22Rv1 (cell line): ENCODE data around the gene PROM1.

Experiments used
- H3K27ac ChIP-seq: fragments of 450-650 bp; 2 replicates; pipeline ENCODE4 v1.5.1; 2017
- ZFX ChIP-seq: fragments of 450-650 bp; IDR thresholded peaks from 2 replicates; pipeline ENCODE4 v1.6.1; 2017; ENCODE audit warnings: antibody characterized with exemption, borderline replicate concordance
- TF ChIP-seq, protein P1 (sequence below): fragments of 450-650 bp; IDR thresholded peaks from 2 replicates; pipeline ENCODE4 v1.5.1; 2017; ENCODE audit warnings: mild to moderate bottlenecking

PROM1 gene

DNA sequence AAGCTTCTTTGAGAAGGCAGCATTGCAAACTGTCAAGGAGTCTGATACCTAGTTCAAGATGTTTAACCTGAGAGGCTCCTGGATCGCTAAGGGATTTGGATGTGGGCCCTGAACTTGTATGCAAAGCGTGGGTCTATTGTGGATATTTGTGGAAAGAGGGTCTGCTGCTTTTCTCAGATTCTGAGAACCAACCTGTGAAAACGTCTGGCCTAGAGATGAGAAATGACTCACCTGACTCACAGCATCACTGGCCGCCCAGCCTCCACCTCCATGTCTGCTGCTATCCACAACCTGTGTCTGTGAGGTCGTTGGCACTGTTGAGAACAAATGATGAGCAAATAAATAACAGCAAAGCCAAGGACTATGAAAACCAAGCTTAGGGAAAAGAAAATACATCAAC, 33.3 kb upstream of the PROM1 start:
- no peak for TF ChIP-seq ZFX
- TF ChIP-seq, protein P1, sequence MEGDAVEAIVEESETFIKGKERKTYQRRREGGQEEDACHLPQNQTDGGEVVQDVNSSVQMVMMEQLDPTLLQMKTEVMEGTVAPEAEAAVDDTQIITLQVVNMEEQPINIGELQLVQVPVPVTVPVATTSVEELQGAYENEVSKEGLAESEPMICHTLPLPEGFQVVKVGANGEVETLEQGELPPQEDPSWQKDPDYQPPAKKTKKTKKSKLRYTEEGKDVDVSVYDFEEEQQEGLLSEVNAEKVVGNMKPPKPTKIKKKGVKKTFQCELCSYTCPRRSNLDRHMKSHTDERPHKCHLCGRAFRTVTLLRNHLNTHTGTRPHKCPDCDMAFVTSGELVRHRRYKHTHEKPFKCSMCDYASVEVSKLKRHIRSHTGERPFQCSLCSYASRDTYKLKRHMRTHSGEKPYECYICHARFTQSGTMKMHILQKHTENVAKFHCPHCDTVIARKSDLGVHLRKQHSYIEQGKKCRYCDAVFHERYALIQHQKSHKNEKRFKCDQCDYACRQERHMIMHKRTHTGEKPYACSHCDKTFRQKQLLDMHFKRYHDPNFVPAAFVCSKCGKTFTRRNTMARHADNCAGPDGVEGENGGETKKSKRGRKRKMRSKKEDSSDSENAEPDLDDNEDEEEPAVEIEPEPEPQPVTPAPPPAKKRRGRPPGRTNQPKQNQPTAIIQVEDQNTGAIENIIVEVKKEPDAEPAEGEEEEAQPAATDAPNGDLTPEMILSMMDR: no peak
- H3K27ac ChIP-seq: no peak overlapping the region

DNA sequence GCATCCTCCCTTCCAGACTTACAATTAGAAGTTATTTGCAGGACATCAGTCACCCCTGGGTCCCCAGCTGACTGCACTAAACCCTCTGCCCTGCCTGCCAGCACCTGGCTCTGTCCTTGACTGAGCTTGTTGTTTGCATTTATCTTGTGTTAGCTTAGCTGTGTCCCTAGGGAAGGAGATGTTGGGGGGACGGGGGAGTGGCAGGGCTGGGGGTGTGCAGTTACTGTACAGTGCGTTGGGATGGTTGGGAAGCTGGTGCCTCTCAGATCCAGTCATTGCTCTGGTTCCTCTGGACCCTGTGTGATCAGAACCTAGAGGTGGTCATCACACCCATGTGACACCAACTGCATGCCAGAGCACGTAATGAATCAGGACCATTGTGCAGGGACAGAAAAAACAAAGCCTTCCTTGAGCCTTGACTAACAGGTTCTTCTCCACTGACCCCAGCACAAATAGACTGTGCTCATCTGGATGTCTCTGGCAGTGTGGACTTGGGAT, 32.7 kb upstream of the PROM1 start:
- H3K27ac ChIP-seq: no peak overlapping the region
- TF ChIP-seq, protein P1: no peak
- no peak for TF ChIP-seq ZFX

DNA sequence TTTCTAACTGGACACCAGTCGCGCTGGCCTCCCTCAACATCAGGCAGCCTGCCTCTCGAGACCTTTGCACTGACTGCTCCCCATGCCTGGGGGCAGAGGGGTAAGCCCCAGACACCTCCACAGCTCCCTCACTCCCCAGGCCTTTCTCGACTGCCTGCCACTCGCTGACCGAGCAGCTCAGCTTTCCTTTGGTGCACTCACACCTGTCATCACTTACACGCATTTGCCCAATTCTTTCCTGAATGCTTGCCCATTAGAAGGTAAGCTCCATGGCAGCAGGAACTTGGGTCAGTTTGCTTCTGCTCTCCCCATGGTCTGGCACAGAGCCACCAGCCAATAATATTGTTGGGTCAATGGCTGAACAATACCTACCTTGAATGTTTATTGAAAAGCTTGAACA, 32.2 kb upstream of the PROM1 start:
- TF ChIP-seq, protein P1: no peak
- TF ChIP-seq ZFX: no peak
- no peak overlapping the region for H3K27ac ChIP-seq

DNA sequence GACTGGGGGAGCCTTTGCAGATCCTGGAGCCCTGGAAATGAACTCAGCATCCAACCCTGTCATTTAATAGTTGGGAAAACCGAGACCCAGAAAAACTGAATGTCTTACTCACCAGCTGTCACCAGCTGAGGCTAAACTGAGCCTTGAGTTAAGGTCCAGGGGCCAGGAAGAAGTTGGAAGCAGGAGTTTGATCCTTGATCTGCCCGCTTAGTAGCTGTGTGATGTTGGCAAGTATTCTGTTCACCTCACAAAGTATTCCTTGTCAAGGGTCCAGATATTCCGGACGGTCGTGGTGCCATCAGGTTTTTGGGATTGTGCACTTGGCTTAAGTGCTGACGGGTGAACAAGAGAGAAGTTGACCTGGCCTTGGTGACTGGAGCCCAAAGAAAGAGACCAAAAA, 30.7 kb upstream of the PROM1 start:
- H3K27ac ChIP-seq: no peak overlapping the region
- TF ChIP-seq, protein P1: no peak
- no peak for TF ChIP-seq ZFX

DNA sequence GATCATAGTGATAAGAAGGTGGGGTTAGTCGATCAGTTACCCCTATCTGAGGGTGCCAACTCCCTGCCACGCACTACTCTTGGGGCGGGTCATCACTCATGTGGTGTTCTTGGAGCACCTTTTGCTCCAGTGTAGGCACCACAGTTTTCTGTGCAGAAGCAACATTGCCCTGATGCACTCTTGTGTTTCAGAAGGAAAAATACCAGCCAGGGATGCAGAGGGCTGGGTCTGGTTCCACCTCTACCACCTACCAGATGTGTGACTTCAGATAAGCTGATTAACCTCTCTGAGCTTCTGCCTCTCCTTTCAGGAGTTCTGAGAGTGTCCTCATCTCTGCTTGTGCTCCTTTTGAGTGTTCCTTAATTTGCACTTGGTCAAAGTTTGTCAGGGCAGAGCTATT, 29.9 kb upstream of the PROM1 start:
- TF ChIP-seq, protein P1: no peak
- TF ChIP-seq ZFX: no peak
- no peak overlapping the region for H3K27ac ChIP-seq

DNA sequence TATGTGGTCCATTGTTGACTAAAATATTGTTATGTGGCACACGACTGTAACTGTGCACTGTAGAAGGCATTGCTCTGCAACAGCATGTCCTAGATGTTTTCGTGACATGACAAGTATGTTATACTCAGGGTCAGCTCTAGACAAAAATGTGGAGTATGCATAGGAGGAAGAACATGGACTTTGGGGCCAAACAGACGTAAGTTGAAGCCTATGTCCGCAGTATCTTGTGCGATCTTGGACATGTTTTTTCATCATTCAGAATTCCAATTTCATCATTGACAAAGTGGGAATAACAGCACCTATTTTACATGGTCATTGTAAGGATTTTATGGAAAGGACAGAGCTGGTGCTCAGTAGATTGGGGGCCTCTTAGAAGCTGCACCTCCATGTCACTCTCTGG, 27.7 kb upstream of the PROM1 start:
- TF ChIP-seq, protein P1: no peak
- no peak for TF ChIP-seq ZFX

DNA sequence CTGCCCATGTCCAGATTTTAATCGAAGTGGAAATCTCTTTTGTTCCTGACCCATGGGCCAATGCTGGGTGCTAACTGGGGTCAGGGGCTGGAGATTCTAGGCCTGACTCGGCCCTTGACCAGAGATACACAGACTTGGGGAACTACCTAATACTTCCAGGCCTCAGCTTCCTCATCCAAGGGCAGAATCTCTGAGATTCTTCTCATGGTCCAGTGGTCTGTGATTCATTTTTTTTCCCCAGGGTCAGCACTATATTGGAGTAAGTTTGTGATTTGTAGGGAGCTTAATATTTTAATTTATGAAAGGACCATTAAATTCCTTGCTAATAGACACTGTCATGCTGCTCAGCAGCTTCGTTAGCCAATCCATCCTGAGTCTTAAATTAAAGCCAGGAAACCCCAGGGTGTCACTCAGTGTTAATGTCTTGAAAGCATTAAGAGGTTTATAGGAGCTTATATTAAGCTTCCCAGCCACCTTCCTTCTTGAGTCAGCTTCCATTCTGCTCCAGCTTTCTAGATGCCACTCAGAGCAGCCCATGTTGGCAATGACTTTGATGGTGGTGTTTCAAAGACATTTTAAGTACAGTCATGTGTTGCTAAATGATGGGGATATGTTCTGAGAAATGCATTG, 27.0 kb upstream of the PROM1 start:
- TF ChIP-seq ZFX: no peak
- TF ChIP-seq, protein P1: no peak
- H3K27ac ChIP-seq: no peak overlapping the region

More for the DNA sequence above, 27.7 kb upstream of the PROM1 start:
- no peak overlapping the region for H3K27ac ChIP-seq
